Heart left ventricle (tissue), 16 donors: ENCODE results near the gene SGSM1. TPM values are rescaled to one million over a fixed set of nuclear protein-coding genes. Genes with fewer than 3 reads are reported as not detected.

Source experiments
- ATAC-seq, 4 donors: fragments of 200-7000 bp; cut with Tn5 transposase; one replicate each; pipeline ENCODE4 v1.9.1; 2020 to 2022; ENCODE audit warnings: moderate library complexity in 4 of 4, mild to moderate bottlenecking in 3 of 4, moderate number of reproducible peaks in 1 of 4
- DNase-seq, 5 donors: peaks; one replicate each; pipeline ENCODE4 v3.0.0-alpha.2; 2020
- H3K27ac ChIP-seq, 12 donors: fragments of 200-600 bp; sonication (generic) in 4 of 12; one replicate each; pipeline versions ENCODE4 v1.5.0 to v1.8.0; 2016 to 2022; ENCODE audit warnings: mild to moderate bottlenecking in 2 of 12
- H3K27me3 ChIP-seq, 9 donors: fragments of 200-600 bp; sonication (generic) in 2 of 9; one replicate each; pipeline versions ENCODE4 v1.5.1 to v1.8.0; 2016 to 2022; ENCODE audit warnings: mild to moderate bottlenecking in 3 of 9
- H3K36me3 ChIP-seq, 9 donors: fragments of 200-600 bp; sonication (generic) in 2 of 9; one replicate each; pipeline versions ENCODE4 v1.5.0 to v1.8.0; 2018 to 2022; ENCODE audit warnings: mild to moderate bottlenecking in 2 of 9
- H3K4me1 ChIP-seq, 12 donors: fragments of 200-600 bp; sonication (generic) in 4 of 12; one replicate each; pipeline versions ENCODE4 v1.5.0 to v1.8.0; 2016 to 2022; ENCODE audit warnings: mild to moderate bottlenecking in 3 of 12
- H3K4me3 ChIP-seq, 12 donors: fragments of 200-600 bp; sonication (generic) in 4 of 12; one replicate each; pipeline versions ENCODE4 v1.5.0 to v1.8.0; 2017 to 2022; ENCODE audit warnings: mild to moderate bottlenecking in 9 of 12, moderate library complexity in 4 of 12
- H3K9me3 ChIP-seq, 12 donors: fragments of 200-600 bp; sonication (generic) in 4 of 12; one replicate each; pipeline versions ENCODE4 v1.5.0 to v1.8.0; 2016 to 2022; ENCODE audit warnings: mild to moderate bottlenecking in 1 of 12
- CTCF ChIP-seq, 12 donors: fragments of 200-600 bp; sonication (generic) in 4 of 12; IDR thresholded peaks; one replicate each; pipeline versions ENCODE4 v1.5.0 to v1.8.0; 2018 to 2022; ENCODE audit warnings: antibody characterized with exemption in 12 of 12, mild to moderate bottlenecking in 5 of 12
- POLR2A ChIP-seq, 2 donors: fragments of 450-650 bp; IDR thresholded peaks; one replicate each; pipeline ENCODE4 v1.6.1; 2017; ENCODE audit warnings: antibody characterized with exemption in 2 of 2, mild to moderate bottlenecking in 2 of 2, moderate library complexity in 2 of 2
- WGBS, 4 donors: extraction: QIAGEN DNeasy Blood & Tissue Kit in 2 of 4; methylation state at CpG; one replicate each; pipeline versions ENCODE4 v1.1.5 to v1.1.7; 2013 to 2018; 5-methylcytosine and 5-hydroxymethylcytosine counted together
- intact Hi-C, 10 donors: fragments of 100-400 bp; cut with DNase I; formaldehyde crosslinking; loops; one replicate each; pipeline versions ENCODE4 v1.11.1 to v1.14.2; 2022
- polyA plus RNA-seq, 2 donors: library from polyadenylated mRNA; stranded (reverse); fragments of 200-250 nt; gene quantifications; one replicate each; pipeline ENCODE4 v1.2.3, GENCODE V29; 2013
- total RNA-seq, 9 donors: library from RNA; depleted of rRNA in 2 of 9; stranded (reverse); fragments of >200 nt in 2 of 9; fragmentation: NEBNext Ultra II Directional in 3 of 9; extraction: Animal tissue kit (Norgen Biotek cat#: 25700) in 3 of 9; gene quantifications; one replicate each; pipeline versions ENCODE4 v1.1.0 to v1.2.4, GENCODE V29; 2016 to 2023
- donor health status: ischemic (EF 13 %, LVEDD 7.1; RV severe dilation, severe dysfunction).
- donor health status: healthy with polysubstance abuse.
- donor health status: DM: no; HTN: yes; CAD: no.
- donor health status: DM: no; HTN: no; CAD: no.
- donor health status: ischemic (EF 25% LVEDD 6.9; RV normal size, moderate dysfunction).
- donor health status: ischemic (EF 25% LVEDD 5.7; RV mildly dilated, moderate dysfunction).
- donor health status: healthy.
- donor health status: DM: yes; HTN: yes; CAD: no.
- donor health status: ischemic (EF 35%, LVEDD 5.7; RV mildly dilated, moderate dysfunction).
- donor health status: nonischemic (EF 11% LVEDD 7.7; RV severe dilation, severe dysfunction).
- donor health status: DM: yes; HTN: yes; CAD: no.
- donor health status: PGD.
- donor health status: ischemic (EF 29% LVEDD 5.4; RV normal size, mild dysfunction).
- donor health status: nonischemic (EF 23%, LVEDD 6.1; RV moderate dilation, normal function).

The SGSM1 gene
- total and polyA plus RNA-seq, 11 donors = 2.1 to 11.0 (median 6.6) TPM

- no peak for TF ChIP-seq CTCF (IDR thresholded peaks at IDR 0.05)
- no peak for TF ChIP-seq POLR2A (IDR thresholded peaks at IDR 0.05)
- no peaks in the 10 kb centered on the region for H3K36me3 ChIP-seq
- H3K27ac ChIP-seq = no peak overlapping the region
- peaks cover 0 to 24% (median 0%) of the 10 kb centered on the region in 9 donors for H3K27me3 ChIP-seq
- H3K4me3 ChIP-seq = no peak overlapping the region
- H3K4me1 ChIP-seq = no peaks in the 10 kb centered on the region
- intact Hi-C loops = loop anchor here in 2 of 10 donors (10.0 kb wide), 2 partner anchors 116 to 294 kb away; no protein-coding TSS in a partner anchor
- H3K9me3 ChIP-seq = no peaks in the 10 kb centered on the region
- ATAC-seq = no peak
- WGBS, 4 donors = 58 to 60% (median 59%) methylated on average over 6 to 7 of the region's 7 CpGs
- DNase-seq = no peak
These were observed 45.2 kb upstream of the SGSM1 start for GRCh38 chr22:24760708-24761306.

- ATAC-seq = no peak
- no peak for DNase-seq
- Histone ChIP-seq H3K9me3 (no peaks in the 10 kb centered on the region), H3K4me1 (no peaks in the 10 kb centered on the region), H3K4me3 (no peak overlapping the region), H3K27me3 (peaks cover 0 to 37% (median 5%) of the 10 kb centered on the region in 9 donors), H3K36me3 (no peaks in the 10 kb centered on the region), H3K27ac (no peak overlapping the region)
- TF ChIP-seq CTCF (IDR thresholded peaks at IDR 0.05) = no peak
- no peak for TF ChIP-seq POLR2A (IDR thresholded peaks at IDR 0.05)
- 89 to 94% (median 90%) methylated on average over 10 of the region's 10 CpGs for WGBS, 4 donors
- intact Hi-C loops = loop anchor here in 2 of 10 donors (10.0 kb wide), 2 partner anchors 117 to 293 kb away; no protein-coding TSS in a partner anchor
These were observed 43.9 kb upstream of the SGSM1 start for GRCh38 chr22:24761888-24762675.

- 66 to 77% (median 73%) methylated on average over 26 to 38 of the region's 38 CpGs for WGBS, 4 donors
- Histone ChIP-seq H3K27ac (no peak overlapping the region), H3K4me1 (no peaks in the 10 kb centered on the region), H3K36me3 (no peaks in the 10 kb centered on the region), H3K9me3 (no peaks in the 10 kb centered on the region), H3K27me3 (peaks cover 0 to 31% (median 5%) of the 10 kb centered on the region in 9 donors), H3K4me3 (no peak overlapping the region)
- TF ChIP-seq CTCF (IDR thresholded peaks at IDR 0.05) (no peak), POLR2A (IDR thresholded peaks at IDR 0.05) (no peak)
- intact Hi-C loops = loop anchor here in 2 of 10 donors (10.0 kb wide), 2 partner anchors 119 to 291 kb away; no protein-coding TSS in a partner anchor
- DNase-seq = no peak
- no peak for ATAC-seq
These were observed 42.0 kb upstream of the SGSM1 start for GRCh38 chr22:24763872-24764485.

DNA sequence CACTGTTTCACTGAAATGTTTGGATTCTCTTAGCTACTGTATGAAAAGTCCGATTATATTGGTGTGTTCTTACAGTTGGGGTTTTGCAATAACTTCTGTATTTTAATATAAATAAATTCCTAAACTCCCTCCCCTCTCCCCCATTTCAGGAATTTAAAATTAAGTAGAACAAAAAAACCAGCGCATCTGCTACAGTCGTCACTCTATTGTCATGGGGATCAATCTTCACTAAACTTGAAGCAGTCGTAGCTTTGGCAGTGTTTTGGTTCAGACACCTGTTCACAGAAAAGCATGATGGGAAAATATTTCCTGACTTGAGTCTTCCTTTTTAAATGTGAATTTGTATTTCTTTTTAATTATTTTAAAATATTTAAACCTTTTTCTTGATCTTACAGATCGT lies 40.8 kb upstream of the SGSM1 start:
- intact Hi-C loops = loop anchor here in 6 of 10 donors (5.0 to 10.0 kb wide), 5 partner anchors 87 to 292 kb away; no protein-coding TSS in a partner anchor
- 49 to 60% (median 56%) methylated on average over 5 of the region's 5 CpGs for WGBS, 4 donors
- H3K36me3 ChIP-seq = no peaks in the 10 kb centered on the region
- no peak overlapping the region for H3K4me3 ChIP-seq
- no peaks in the 10 kb centered on the region for H3K4me1 ChIP-seq
- DNase-seq (no peak), ATAC-seq (no peak)
- H3K27me3 ChIP-seq = peaks cover 0 to 31% (median 5%) of the 10 kb centered on the region in 9 donors
- no peak for TF ChIP-seq CTCF (IDR thresholded peaks at IDR 0.05)
- TF ChIP-seq POLR2A (IDR thresholded peaks at IDR 0.05) = no peak
- H3K9me3 ChIP-seq = no peaks in the 10 kb centered on the region
- no peak overlapping the region for H3K27ac ChIP-seq
